Activated T-cell treated with anti-CD3 and anti-CD28 coated beads, Interleukin-2, amount 50 U/mL, for 72 hours (primary cell): ENCODE results near the gene AMBRA1. TPM values are rescaled to one million over a fixed set of nuclear protein-coding genes. Genes with fewer than 3 reads are reported as not detected.

Source experiments
- ATAC-seq, 2 donors: fragments of 150-1000 bp; cut with Tn5 transposase; replicated peaks in 1 of 2; 2 replicates each; pipeline ENCODE4 v1.10.0; 2021; ENCODE audit warnings: moderate library complexity in 2 of 2, mild to moderate bottlenecking in 1 of 2
- DNase-seq, 2 donors: peaks; one replicate each; pipeline ENCODE4 v3.0.0; 2021 to 2022; ENCODE audit warnings: mixed read lengths in 1 of 2
- H3K27ac Mint-ChIP-seq: one replicate; pipeline ENCODE4 v1.8.0; 2022; ENCODE audit warnings: mild to moderate bottlenecking, moderate library complexity, mixed read lengths
- H3K27me3 Mint-ChIP-seq: one replicate; pipeline ENCODE4 v1.8.0; 2022; ENCODE audit warnings: low read depth, mixed read lengths
- H3K36me3 Mint-ChIP-seq, 2 donors: one replicate each; pipeline ENCODE4 v1.8.0; 2022; ENCODE audit warnings: mixed read lengths in 2 of 2, mild to moderate bottlenecking in 1 of 2; ENCODE audit not compliant: insufficient read depth in 2 of 2
- H3K4me1 Mint-ChIP-seq: one replicate; pipeline ENCODE4 v1.8.0; 2022; ENCODE audit warnings: low read depth, mixed read lengths
- H3K4me3 Mint-ChIP-seq, 2 donors: one replicate each; pipeline ENCODE4 v1.8.0; 2022; ENCODE audit warnings: mild to moderate bottlenecking in 2 of 2, mixed read lengths in 2 of 2, moderate library complexity in 2 of 2
- H3K9me3 Mint-ChIP-seq, 2 donors: one replicate each; pipeline ENCODE4 v1.8.0; 2022; ENCODE audit warnings: mixed read lengths in 2 of 2
- total RNA-seq, 2 donors: library from RNA; stranded (reverse); gene quantifications; one replicate each; pipeline ENCODE4 v1.2.3, GENCODE V29; 2022

Gene AMBRA1
- total RNA-seq, 2 donors from 2014 or later: 32.2 to 35.2 TPM

GRCh38 chr11:46553814-46554212 lies 40.0 kb downstream of the AMBRA1 start:
- peak overlapping the region; percentile 61 for H3K27ac Mint-ChIP-seq
- peaks cover 50% of the 10 kb centered on the region for H3K4me1 Mint-ChIP-seq
- H3K4me3 Mint-ChIP-seq: no peak overlapping the region
- ATAC-seq (no peak), DNase-seq (no peak)
- no peaks in the 10 kb centered on the region for H3K36me3 Mint-ChIP-seq
- no peaks in the 10 kb centered on the region for H3K9me3 Mint-ChIP-seq
- H3K27me3 Mint-ChIP-seq: no peaks in the 10 kb centered on the region

GRCh38 chr11:46551261-46551660 lies 42.6 kb downstream of the AMBRA1 start:
- H3K27me3 Mint-ChIP-seq: no peaks in the 10 kb centered on the region
- no peak overlapping the region for H3K27ac Mint-ChIP-seq
- H3K4me3 Mint-ChIP-seq: no peak overlapping the region
- no peak for ATAC-seq
- DNase-seq: no peak
- H3K4me1 Mint-ChIP-seq: peaks cover 30% of the 10 kb centered on the region
- no peaks in the 10 kb centered on the region for H3K9me3 Mint-ChIP-seq
- peaks cover 1 to 2% of the 10 kb centered on the region in 2 donors for H3K36me3 Mint-ChIP-seq

GRCh38 chr11:46547579-46547978 lies 46.2 kb downstream of the AMBRA1 start:
- no peak for DNase-seq
- no peak overlapping the region for H3K27ac Mint-ChIP-seq
- H3K36me3 Mint-ChIP-seq: peaks cover 7 to 17% of the 10 kb centered on the region in 2 donors
- no peak overlapping the region for H3K4me3 Mint-ChIP-seq
- no peaks in the 10 kb centered on the region for H3K27me3 Mint-ChIP-seq
- H3K9me3 Mint-ChIP-seq: no peaks in the 10 kb centered on the region
- ATAC-seq: no peak
- no peaks in the 10 kb centered on the region for H3K4me1 Mint-ChIP-seq

- DNase-seq (no peak), ATAC-seq (no peak)
- Mint-ChIP-seq H3K27ac (no peak overlapping the region), H3K36me3 (peaks cover 7 to 17% of the 10 kb centered on the region in 2 donors), H3K4me1 (no peaks in the 10 kb centered on the region), H3K4me3 (no peak overlapping the region), H3K9me3 (no peaks in the 10 kb centered on the region), H3K27me3 (no peaks in the 10 kb centered on the region)
Observed at GRCh38 chr11:46543564-46543963, 50.3 kb downstream of the AMBRA1 start.

GRCh38 chr11:46541593-46542371 lies 52.0 kb downstream of the AMBRA1 start:
- Mint-ChIP-seq H3K27ac (no peak overlapping the region), H3K9me3 (no peaks in the 10 kb centered on the region), H3K4me3 (no peak overlapping the region), H3K4me1 (peaks cover 7% of the 10 kb centered on the region), H3K36me3 (peaks cover 7 to 17% of the 10 kb centered on the region in 2 donors), H3K27me3 (no peaks in the 10 kb centered on the region)
- DNase-seq (no peak), ATAC-seq (no peak)

- DNase-seq: no peak
- H3K27ac Mint-ChIP-seq: no peak overlapping the region
- no peaks in the 10 kb centered on the region for H3K27me3 Mint-ChIP-seq
- H3K4me3 Mint-ChIP-seq: no peak overlapping the region
- no peaks in the 10 kb centered on the region for H3K9me3 Mint-ChIP-seq
- H3K4me1 Mint-ChIP-seq: peaks cover 7% of the 10 kb centered on the region
- no peak for ATAC-seq
- H3K36me3 Mint-ChIP-seq: peaks cover 4 to 15% of the 10 kb centered on the region in 2 donors
Observed at GRCh38 chr11:46540807-46541206, 53.0 kb downstream of the AMBRA1 start.

GRCh38 chr11:46537537-46538295 lies 56.1 kb downstream of the AMBRA1 start:
- H3K27ac Mint-ChIP-seq: no peak overlapping the region
- peaks cover 13% of the 10 kb centered on the region for H3K4me1 Mint-ChIP-seq
- H3K27me3 Mint-ChIP-seq: no peaks in the 10 kb centered on the region
- H3K36me3 Mint-ChIP-seq: peaks cover 0 to under 1% of the 10 kb centered on the region in 2 donors
- DNase-seq (peak; percentile 56 to 64), ATAC-seq (peak; percentile 82 to 88)
- no peaks in the 10 kb centered on the region for H3K9me3 Mint-ChIP-seq
- H3K4me3 Mint-ChIP-seq: no peak overlapping the region

GRCh38 chr11:46537121-46537520 lies 56.7 kb downstream of the AMBRA1 start:
- Mint-ChIP-seq H3K36me3 (no peaks in the 10 kb centered on the region), H3K9me3 (no peaks in the 10 kb centered on the region), H3K27me3 (no peaks in the 10 kb centered on the region), H3K4me3 (no peak overlapping the region), H3K27ac (no peak overlapping the region), H3K4me1 (peaks cover 13% of the 10 kb centered on the region)
- no peak for ATAC-seq
- no peak for DNase-seq

GRCh38 chr11:46535688-46536087 lies 58.1 kb downstream of the AMBRA1 start:
- no peaks in the 10 kb centered on the region for H3K27me3 Mint-ChIP-seq
- no peak overlapping the region for H3K4me3 Mint-ChIP-seq
- no peaks in the 10 kb centered on the region for H3K9me3 Mint-ChIP-seq
- H3K36me3 Mint-ChIP-seq: peaks cover 0 to 1% of the 10 kb centered on the region in 2 donors
- no peak for DNase-seq
- ATAC-seq: no peak
- peaks cover 13% of the 10 kb centered on the region for H3K4me1 Mint-ChIP-seq
- H3K27ac Mint-ChIP-seq: no peak overlapping the region

GRCh38 chr11:46534711-46535110 lies 59.1 kb downstream of the AMBRA1 start:
- ATAC-seq (no peak), DNase-seq (no peak)
- no peaks in the 10 kb centered on the region for H3K9me3 Mint-ChIP-seq
- H3K36me3 Mint-ChIP-seq: peaks cover 0 to 1% of the 10 kb centered on the region in 2 donors
- no peak overlapping the region for H3K4me3 Mint-ChIP-seq
- H3K27me3 Mint-ChIP-seq: no peaks in the 10 kb centered on the region
- H3K27ac Mint-ChIP-seq: peak overlapping the region; percentile 42
- H3K4me1 Mint-ChIP-seq: peaks cover 13% of the 10 kb centered on the region

- H3K9me3 Mint-ChIP-seq: no peaks in the 10 kb centered on the region
- H3K4me1 Mint-ChIP-seq: peaks cover 24% of the 10 kb centered on the region
- DNase-seq (no peak), ATAC-seq (no peak)
- H3K4me3 Mint-ChIP-seq: no peak overlapping the region
- peaks cover 0 to 1% of the 10 kb centered on the region in 2 donors for H3K36me3 Mint-ChIP-seq
- no peak overlapping the region for H3K27ac Mint-ChIP-seq
- no peaks in the 10 kb centered on the region for H3K27me3 Mint-ChIP-seq
Observed at GRCh38 chr11:46533396-46534100, 60.3 kb downstream of the AMBRA1 start.

GRCh38 chr11:46529928-46530574 lies 63.8 kb downstream of the AMBRA1 start:
- DNase-seq (no peak), ATAC-seq (no peak)
- Mint-ChIP-seq H3K4me3 (no peak overlapping the region), H3K27ac (no peak overlapping the region), H3K36me3 (peaks cover 1 to 10% of the 10 kb centered on the region in 2 donors), H3K27me3 (no peaks in the 10 kb centered on the region), H3K4me1 (peaks cover 18% of the 10 kb centered on the region), H3K9me3 (peaks cover 0 to 1% of the 10 kb centered on the region in 2 donors)
